HL-60 (cell line): Measurements from ENCODE around the gene FBN1.

Experiments used
- DNase-seq, 2 experiments: peaks; one replicate each; pipeline ENCODE4 v3.0.0-alpha.2; 2010 to 2020; ENCODE audit warnings: low read depth in 1 of 2, low spot score in 1 of 2
- H3K27ac ChIP-seq: fragments of 250-450 bp; sonication (Bioruptor Pico); replicated peaks from 2 replicates; pipeline ENCODE4 v1.5.1; 2020; ENCODE audit warnings: mild to moderate bottlenecking, moderate library complexity
- H3K27me3 ChIP-seq: fragments of 250-450 bp; sonication (Bioruptor Pico); 2 replicates; pipeline ENCODE4 v1.5.1; 2021; ENCODE audit warnings: mild to moderate bottlenecking, moderate library complexity; ENCODE audit not compliant: insufficient read depth, poor library complexity, severe bottlenecking
- H3K4me3 ChIP-seq: replicated peaks from 2 replicates; pipeline ENCODE4 v1.5.1; 2011; ENCODE audit warnings: mild to moderate bottlenecking, control low read depth, low read length; ENCODE audit not compliant: insufficient read depth
- CTCF ChIP-seq: IDR thresholded peaks from one replicate; pipeline ENCODE4 v1.5.1; 2011; ENCODE audit warnings: low read length, control low read depth, inconsistent platforms; ENCODE audit not compliant: insufficient read depth
- GABPA ChIP-seq: IDR thresholded peaks from 2 replicates; pipeline ENCODE4 v1.6.1; 2012; ENCODE audit warnings: low read depth
- POLR2AphosphoS5 ChIP-seq: IDR thresholded peaks from 2 replicates; pipeline ENCODE4 v1.6.1; 2012; ENCODE audit warnings: low read depth
- REST ChIP-seq: IDR thresholded peaks from 2 replicates; pipeline ENCODE4 v1.6.1; 2012; ENCODE audit warnings: low read depth; ENCODE audit not compliant: insufficient replicate concordance
- SPI1 ChIP-seq: IDR thresholded peaks from 2 replicates; pipeline ENCODE4 v1.6.1; 2012; ENCODE audit warnings: low read depth, mild to moderate bottlenecking, borderline replicate concordance

Gene FBN1

GRCh38 chr15:48493763-48494225, 151.7 kb downstream of the FBN1 start:
- no peaks in the 10 kb centered on the region for H3K27me3 ChIP-seq

GRCh38 chr15:48493084-48493762, 152.3 kb downstream of the FBN1 start:
- no peak for DNase-seq
- Histone ChIP-seq H3K27ac (no peak overlapping the region), H3K4me3 (no peak overlapping the region), H3K27me3 (no peaks in the 10 kb centered on the region)
- no peak for TF ChIP-seq GABPA
- no peak for TF ChIP-seq REST
- TF ChIP-seq CTCF = no peak
- TF ChIP-seq SPI1 = no peak
- no peak for TF ChIP-seq POLR2AphosphoS5

More at GRCh38 chr15:48493763-48494225, 151.7 kb downstream of the FBN1 start:
- no peak for TF ChIP-seq REST
- TF ChIP-seq CTCF = no peak
- no peak for TF ChIP-seq POLR2AphosphoS5
- TF ChIP-seq GABPA = no peak
- TF ChIP-seq SPI1 = no peak
- Histone ChIP-seq H3K4me3 (no peak overlapping the region), H3K27ac (no peak overlapping the region)
- no peak for DNase-seq

GRCh38 chr15:48486228-48486627, 159.3 kb downstream of the FBN1 start:
- Histone ChIP-seq H3K4me3 (no peak overlapping the region), H3K27ac (no peak overlapping the region), H3K27me3 (peaks cover 3% of the 10 kb centered on the region)
- TF ChIP-seq POLR2AphosphoS5 (no peak), CTCF (no peak), SPI1 (no peak), GABPA (no peak), REST (no peak)
- no peak for DNase-seq
